ENCODE results near the gene LYPD3.

- TF ChIP-seq BHLHE40 (IDR thresholded peaks at IDR 0.05; ENCODE audit: borderline replicate concordance) (no peak), HDGF (IDR thresholded peaks at IDR 0.05; ENCODE audit: borderline replicate concordance) (no peak), SUZ12 (IDR thresholded peaks at IDR 0.05) (no peak), SP1 (IDR thresholded peaks at IDR 0.05) (no peak), FOXA1 (IDR thresholded peaks at IDR 0.05) (no peak), FOXM1 (IDR thresholded peaks at IDR 0.05; ENCODE audit: borderline replicate concordance) (no peak), TARDBP (IDR thresholded peaks at IDR 0.05) (no peak), ELF4 (IDR thresholded peaks at IDR 0.05) (no peak), FOXK2 (IDR thresholded peaks at IDR 0.05) (no peak), NFRKB (IDR thresholded peaks at IDR 0.05) (no peak), ARNT (IDR thresholded peaks at IDR 0.05) (no peak), CTBP1 (IDR thresholded peaks at IDR 0.05; ENCODE audit: borderline replicate concordance) (no peak), ZNF384 (IDR thresholded peaks at IDR 0.05) (no peak)
- TF ChIP-seq, protein P1, sequence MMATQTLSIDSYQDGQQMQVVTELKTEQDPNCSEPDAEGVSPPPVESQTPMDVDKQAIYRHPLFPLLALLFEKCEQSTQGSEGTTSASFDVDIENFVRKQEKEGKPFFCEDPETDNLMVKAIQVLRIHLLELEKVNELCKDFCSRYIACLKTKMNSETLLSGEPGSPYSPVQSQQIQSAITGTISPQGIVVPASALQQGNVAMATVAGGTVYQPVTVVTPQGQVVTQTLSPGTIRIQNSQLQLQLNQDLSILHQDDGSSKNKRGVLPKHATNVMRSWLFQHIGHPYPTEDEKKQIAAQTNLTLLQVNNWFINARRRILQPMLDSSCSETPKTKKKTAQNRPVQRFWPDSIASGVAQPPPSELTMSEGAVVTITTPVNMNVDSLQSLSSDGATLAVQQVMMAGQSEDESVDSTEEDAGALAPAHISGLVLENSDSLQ (IDR thresholded peaks at IDR 0.05): no peak
Observed at GRCh38 chr19:43469160-43469480, 3.7 kb upstream of the LYPD3 start.

All from HEK293T (cell line).